GM13976 (cell line): Measurements from ENCODE around the gene TRIM2.

Experiments
- DNase-seq: peaks from one replicate; pipeline ENCODE4 v3.0.0; 2012; ENCODE audit warnings: low spot score
- CTCF ChIP-seq: IDR thresholded peaks from 2 replicates; pipeline ENCODE4 v1.5.1; 2012; ENCODE audit warnings: borderline replicate concordance, mild to moderate bottlenecking; ENCODE audit not compliant: insufficient read depth; ENCODE audit errors: extremely low read depth, missing control alignments, control extremely low read depth
- in situ Hi-C: fragments of 300-500 bp; cut with MboI; formaldehyde crosslinking; loops from one replicate; pipeline ENCODE4 v1.12.0; 2022; ENCODE audit warnings: low sequenced_read_pairs, mixed read lengths, inconsistent platforms; ENCODE audit not compliant: unreplicated experiment

The TRIM2 gene

GRCh38 chr4:153337686-153338085 lies 133.4 kb downstream of the TRIM2 start:
- in situ Hi-C loops = no loop called here
- no peak for TF ChIP-seq CTCF
- DNase-seq = no peak

- no peak for DNase-seq
- in situ Hi-C loops = loop anchor here (10.0 kb wide), 1 partner anchor 293 kb away; no protein-coding TSS in a partner anchor
- no peak for TF ChIP-seq CTCF
Observed at GRCh38 chr4:153341575-153342090, 137.4 kb downstream of the TRIM2 start.

- in situ Hi-C loops = loop anchor here (10.0 kb wide), 1 partner anchor 292 kb away; no protein-coding TSS in a partner anchor
- TF ChIP-seq CTCF = no peak
- DNase-seq = no peak
Observed at GRCh38 chr4:153342751-153343552, 138.7 kb downstream of the TRIM2 start.

GRCh38 chr4:153344131-153345011 lies 140.1 kb downstream of the TRIM2 start, which contains the start of gene MND1:
Gene MND1 (plus strand): TSS chr4:153344688. CDS start chr4:153344738, 50 bp downstream.
- peak; percentile 94 for DNase-seq
- peak; percentile 83 for TF ChIP-seq CTCF
- in situ Hi-C loops = loop anchor here (10.0 kb wide), 1 partner anchor 290 kb away; no protein-coding TSS in a partner anchor

- TF ChIP-seq CTCF = no peak
- in situ Hi-C loops = loop anchor here (10.0 kb wide), 1 partner anchor 290 kb away; no protein-coding TSS in a partner anchor
- DNase-seq = peak; percentile 47
Observed at GRCh38 chr4:153345012-153345981, 141.1 kb downstream of the TRIM2 start.
